Jurkat, Clone E6-1 (cell line): ENCODE measurements around the gene RSPH4A.
"Not testable (repeated sequence)": the region's sequence is repeated elsewhere in the genome, so short reads cannot be mapped to it uniquely, and the experiment has no call there.

Source experiments
- DNase-seq: peaks from one replicate; pipeline ENCODE4 v3.0.0-alpha.2; 2011; ENCODE audit warnings: low read depth, low spot score
- H3K4me3 ChIP-seq: 2 replicates; pipeline ENCODE4 v1.5.1; 2011; ENCODE audit warnings: mild to moderate bottlenecking, low read length, control low read depth, moderate library complexity

Gene RSPH4A

GRCh38 chr6:116616737-116617053, 416 bp downstream of the RSPH4A start:
- no peak for DNase-seq

GRCh38 chr6:116624036-116624805, 7.9 kb downstream of the RSPH4A start:
- H3K4me3 ChIP-seq: no peak overlapping the region
- DNase-seq: no peak

More at GRCh38 chr6:116616737-116617053, 416 bp downstream of the RSPH4A start:
- H3K4me3 ChIP-seq: peak overlapping the region; percentile 53; the same call in 1 of the 2 replicates

- DNase-seq: no peak
- no peak overlapping the region for H3K4me3 ChIP-seq
These were observed 9.6 kb downstream of the RSPH4A start for GRCh38 chr6:116625872-116626271.

- no peak overlapping the region for H3K4me3 ChIP-seq
- no peak for DNase-seq
These were observed 13.3 kb downstream of the RSPH4A start for GRCh38 chr6:116629563-116629981.

- no peak overlapping the region for H3K4me3 ChIP-seq
- no peak for DNase-seq
These were observed 15.2 kb downstream of the RSPH4A start for GRCh38 chr6:116631379-116631990.

- peak; percentile 43 for DNase-seq
- H3K4me3 ChIP-seq: no peak overlapping the region
These were observed 17.4 kb downstream of the RSPH4A start for GRCh38 chr6:116633685-116634084.

- DNase-seq: no peak
- H3K4me3 ChIP-seq: no peak overlapping the region
These were observed 31.9 kb downstream of the RSPH4A start for GRCh38 chr6:116648156-116648555.

GRCh38 chr6:116649129-116649528, 32.9 kb downstream of the RSPH4A start:
- H3K4me3 ChIP-seq: no peak overlapping the region
- DNase-seq: no peak

GRCh38 chr6:116651916-116652315, 35.6 kb downstream of the RSPH4A start:
- H3K4me3 ChIP-seq: no peak overlapping the region
- peak; percentile 39 for DNase-seq

GRCh38 chr6:116661594-116661993, 45.3 kb downstream of the RSPH4A start:
- no peak overlapping the region for H3K4me3 ChIP-seq
- no peak for DNase-seq

GRCh38 chr6:116662202-116662601, 45.9 kb downstream of the RSPH4A start:
- no peak overlapping the region for H3K4me3 ChIP-seq
- no peak for DNase-seq

- no peak overlapping the region for H3K4me3 ChIP-seq
- DNase-seq: no peak
These were observed 47.0 kb downstream of the RSPH4A start for GRCh38 chr6:116663308-116663707.

GRCh38 chr6:116664169-116664568, 47.9 kb downstream of the RSPH4A start:
- not testable (repeated sequence) for DNase-seq, H3K4me3 ChIP-seq

- no peak overlapping the region for H3K4me3 ChIP-seq
- no peak for DNase-seq
These were observed 49.2 kb downstream of the RSPH4A start for GRCh38 chr6:116665464-116665863.

GRCh38 chr6:116666869-116667268, 50.6 kb downstream of the RSPH4A start:
- H3K4me3 ChIP-seq: no peak overlapping the region
- DNase-seq: no peak

GRCh38 chr6:116667623-116668022, 51.3 kb downstream of the RSPH4A start:
- DNase-seq: no peak
- peak overlapping the region; percentile 97 for H3K4me3 ChIP-seq

GRCh38 chr6:116672306-116672705, 56.0 kb downstream of the RSPH4A start:
- H3K4me3 ChIP-seq: no peak overlapping the region

GRCh38 chr6:116676021-116676420, 59.7 kb downstream of the RSPH4A start:
- no peak for DNase-seq
- no peak overlapping the region for H3K4me3 ChIP-seq

More at GRCh38 chr6:116672306-116672705, 56.0 kb downstream of the RSPH4A start:
- DNase-seq: no peak

GRCh38 chr6:116680880-116681672, 64.8 kb downstream of the RSPH4A start, which contains the start of gene KPNA5:
TSS of gene KPNA5 (plus strand) at chr6:116681211. CDS start at chr6:116681335, 124 bp downstream.
- peak; percentile 88 for DNase-seq
- peak within 1 kb of the TSS; percentile 90 for H3K4me3 ChIP-seq

- peak overlapping the region; percentile 90; the same call in 1 of the 2 replicates for H3K4me3 ChIP-seq
- DNase-seq: no peak
These were observed 66.0 kb downstream of the RSPH4A start for GRCh38 chr6:116682334-116682712.
